IPS DF 4.7 (cell line): Measurements from ENCODE around the gene FFAR4.

Experiments
- DNase-seq: peaks from one replicate; pipeline ENCODE4 v3.0.0-alpha.2; 2013; ENCODE audit warnings: low spot score; ENCODE audit errors: extremely low read depth

FFAR4 gene

DNA sequence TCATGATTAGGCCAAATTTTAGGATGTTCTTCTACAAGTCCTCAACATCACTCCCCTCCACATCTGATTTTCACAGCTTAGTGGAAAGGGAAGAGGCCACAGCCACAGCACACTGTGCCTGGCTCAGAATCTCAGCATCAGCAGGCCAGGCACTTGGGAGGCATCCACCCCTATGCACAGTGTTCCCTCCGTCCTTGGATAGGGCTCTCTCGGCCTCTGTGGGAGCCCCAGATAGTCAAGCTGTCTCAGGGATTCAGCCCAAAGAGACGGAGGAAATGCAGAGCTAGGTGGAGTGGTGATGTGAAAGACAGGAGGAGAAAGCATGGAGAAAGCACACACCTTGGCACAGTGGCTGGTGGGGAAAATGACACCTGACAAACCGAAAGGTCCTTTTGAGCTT, 33.3 kb downstream of the FFAR4 start:
- no peak for DNase-seq

DNA sequence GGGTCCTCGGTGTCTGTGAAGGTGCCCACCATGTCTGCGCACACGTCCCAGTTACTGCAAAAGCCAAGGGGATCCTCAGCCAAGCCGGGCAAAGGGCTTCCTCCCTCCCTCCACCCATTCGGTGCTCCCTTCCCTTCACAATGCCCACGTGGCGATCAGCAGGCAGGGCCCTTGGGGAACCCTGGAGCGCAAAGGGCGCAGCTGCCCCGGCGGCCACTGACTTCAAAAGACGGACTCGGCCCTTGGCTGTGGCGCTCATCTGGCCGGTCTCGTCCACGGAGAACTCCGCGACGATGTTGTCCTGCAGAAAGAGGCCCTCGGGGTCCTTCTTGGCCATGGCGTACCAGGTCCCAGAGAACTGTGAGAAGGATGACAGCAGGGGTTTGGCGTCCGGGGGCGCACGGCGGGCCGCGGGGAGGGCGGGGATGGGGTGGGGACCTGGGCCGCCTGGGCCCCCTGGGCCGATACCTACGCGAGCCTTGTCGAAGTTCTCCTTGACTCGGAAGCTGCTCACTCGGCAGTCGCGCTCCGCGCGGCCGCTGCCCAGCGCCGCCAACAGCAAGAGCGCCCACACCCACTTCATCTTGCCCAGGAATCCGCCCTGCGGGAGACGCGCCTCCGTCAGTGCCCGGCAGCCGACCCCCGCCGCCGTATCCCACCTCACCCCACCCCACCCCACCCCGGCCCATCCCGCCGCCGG, 34.1 kb downstream of the FFAR4 start:
- no peak for DNase-seq

DNA sequence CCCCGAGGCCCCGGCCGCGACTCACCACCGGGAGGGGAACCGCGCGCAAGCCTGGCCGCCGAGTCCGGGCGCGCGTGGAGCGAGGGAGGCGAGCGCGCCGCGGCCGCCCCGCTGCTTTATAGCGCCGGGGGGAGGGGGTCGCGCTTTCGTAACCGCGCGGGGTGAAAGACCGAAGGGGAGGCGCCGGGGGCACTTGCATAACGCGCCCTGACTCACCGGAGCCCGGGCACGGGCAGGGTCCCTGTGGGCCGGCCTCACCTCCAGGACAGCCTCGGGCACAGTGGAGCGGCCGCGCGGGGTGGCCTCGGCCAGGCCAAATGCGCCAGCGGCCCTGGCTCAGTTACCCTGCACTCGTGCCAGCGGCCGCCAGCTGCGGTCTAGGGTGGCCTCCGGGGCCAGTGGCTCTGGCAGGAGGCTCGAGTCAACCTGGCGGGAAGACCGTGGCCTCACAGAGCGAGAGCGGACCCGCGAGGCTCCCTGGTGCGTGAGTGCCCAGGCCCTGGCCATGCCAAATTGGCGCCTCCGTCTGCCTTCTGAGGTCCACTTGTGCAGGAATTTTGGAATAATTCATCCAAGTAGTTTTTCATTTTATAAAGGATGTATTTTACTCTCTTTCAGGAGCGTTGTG, 34.8 kb downstream of the FFAR4 start, which contains the start of gene RBP4:
TSS of gene RBP4 (minus strand) at position 90 of the 628 bp plus-strand sequence. CDS start 207 bp downstream, outside the sequence.
- DNase-seq = no peak

DNA sequence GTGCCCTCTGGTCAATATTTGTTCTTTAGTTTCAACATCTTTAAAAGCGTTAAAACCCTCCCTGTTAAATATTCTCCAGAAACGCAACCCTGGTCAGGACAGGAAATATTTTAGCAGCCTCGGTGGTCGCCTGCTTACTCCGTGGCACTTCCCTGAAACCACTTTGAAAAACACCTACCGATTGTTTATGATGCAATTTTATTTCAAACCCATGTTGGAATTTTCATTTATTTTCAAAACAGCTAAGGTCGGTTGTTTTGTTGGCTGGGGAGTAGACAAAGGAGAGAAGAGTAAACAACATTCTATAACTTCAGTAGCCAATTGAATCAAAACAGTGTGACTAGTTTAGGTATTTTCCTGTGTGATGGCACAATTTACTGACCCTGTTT, 35.3 kb downstream of the FFAR4 start:
- DNase-seq = no peak

DNA sequence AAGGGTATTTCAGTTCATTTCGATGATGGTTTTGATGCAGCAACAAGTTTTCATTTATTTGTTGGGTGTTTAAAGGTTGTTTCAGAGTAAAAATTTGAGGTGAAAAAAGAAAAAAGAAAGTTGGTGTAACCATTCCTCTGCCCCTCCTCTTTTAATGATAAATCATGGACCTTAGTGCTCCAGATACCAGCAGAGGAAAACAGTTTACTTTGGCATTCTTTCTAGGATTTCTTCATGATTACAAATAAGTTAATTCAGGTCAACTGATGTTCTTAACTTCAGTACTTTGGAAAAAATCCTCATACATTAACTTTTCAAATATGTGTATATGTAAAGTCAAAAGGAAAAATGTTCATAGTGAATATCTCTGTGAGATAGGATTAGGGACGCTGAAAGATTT, 36.6 kb downstream of the FFAR4 start:
- DNase-seq = no peak

DNA sequence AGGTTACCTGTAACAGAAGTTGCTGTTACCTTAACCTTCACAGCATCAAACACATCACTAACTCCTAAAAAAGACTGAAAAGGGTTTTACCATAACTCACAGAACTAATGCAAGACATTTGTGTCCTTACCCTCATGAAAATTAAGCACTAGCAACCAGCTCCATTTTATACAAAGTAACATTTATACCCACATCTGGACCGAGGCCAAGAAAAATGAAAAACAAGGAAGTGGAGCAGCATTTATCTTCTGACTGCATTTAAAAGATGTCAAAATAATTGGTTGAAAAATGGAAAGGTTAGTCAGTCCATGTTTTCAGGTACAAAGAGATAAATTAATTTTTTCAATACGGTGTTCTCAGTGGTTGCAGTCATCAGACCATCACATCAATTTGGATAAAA, 37.7 kb downstream of the FFAR4 start:
- DNase-seq = no peak

DNA sequence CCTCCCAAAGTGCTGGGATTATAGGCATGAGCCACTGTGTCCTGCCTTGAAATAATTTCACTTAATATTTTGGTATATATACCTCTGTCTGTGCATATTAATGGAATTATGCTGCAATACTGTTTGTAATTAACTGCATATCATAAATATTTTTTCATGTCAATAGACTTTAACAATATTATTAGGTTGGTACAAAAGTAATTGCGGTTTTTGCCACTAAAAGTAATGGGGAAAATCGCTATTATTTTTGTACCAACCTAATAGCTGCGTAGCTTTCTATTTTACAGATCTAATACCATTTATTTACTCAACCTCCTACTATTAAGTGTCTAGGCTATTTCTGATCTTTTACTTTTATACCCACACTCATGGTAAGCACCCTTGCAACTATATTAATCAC, 42.0 kb downstream of the FFAR4 start:
- no peak for DNase-seq

DNA sequence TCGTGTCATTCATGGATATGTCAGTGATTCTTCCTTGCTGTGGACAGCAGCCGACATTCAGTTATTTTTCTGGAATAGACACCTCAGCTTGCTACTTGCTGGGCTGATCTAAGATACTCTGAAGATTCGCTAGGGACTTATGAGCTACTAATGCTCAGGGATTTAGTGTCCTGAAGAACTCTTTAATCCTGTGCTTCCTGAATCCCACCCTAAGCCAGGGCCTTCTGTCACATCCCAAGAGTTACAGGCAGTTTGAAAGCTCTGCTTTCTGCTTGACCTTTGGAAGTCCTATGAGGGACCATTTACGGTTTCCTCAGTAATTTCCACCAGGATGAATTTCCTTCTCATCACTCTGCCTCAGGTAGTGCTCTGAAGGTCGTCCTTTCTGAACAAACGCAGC, 45.8 kb downstream of the FFAR4 start, which contains the start of gene PDE6C:
TSS of gene PDE6C (plus strand) at position 227 of the 400 bp plus-strand sequence. CDS start 189 bp downstream, outside the sequence.
- DNase-seq = no peak

DNA sequence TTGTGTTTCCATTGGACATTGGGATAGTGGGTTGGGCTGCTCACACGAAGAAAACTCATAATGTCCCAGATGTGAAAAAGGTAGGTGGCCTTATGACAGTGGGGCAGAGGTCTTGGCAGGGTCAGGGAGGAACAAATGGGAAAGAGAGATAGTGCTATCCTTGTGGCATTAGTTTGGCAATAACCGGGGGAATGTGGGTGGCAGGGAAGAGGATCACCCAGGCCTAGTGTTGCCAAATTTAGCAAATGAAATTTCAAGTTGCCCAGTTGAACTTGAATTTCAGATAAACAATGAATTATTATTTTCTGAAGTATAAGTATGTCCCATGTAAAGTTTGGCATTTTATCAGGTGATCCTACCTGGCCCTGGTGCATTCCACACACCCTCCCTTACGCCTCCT, 46.7 kb downstream of the FFAR4 start:
- DNase-seq = no peak

DNA sequence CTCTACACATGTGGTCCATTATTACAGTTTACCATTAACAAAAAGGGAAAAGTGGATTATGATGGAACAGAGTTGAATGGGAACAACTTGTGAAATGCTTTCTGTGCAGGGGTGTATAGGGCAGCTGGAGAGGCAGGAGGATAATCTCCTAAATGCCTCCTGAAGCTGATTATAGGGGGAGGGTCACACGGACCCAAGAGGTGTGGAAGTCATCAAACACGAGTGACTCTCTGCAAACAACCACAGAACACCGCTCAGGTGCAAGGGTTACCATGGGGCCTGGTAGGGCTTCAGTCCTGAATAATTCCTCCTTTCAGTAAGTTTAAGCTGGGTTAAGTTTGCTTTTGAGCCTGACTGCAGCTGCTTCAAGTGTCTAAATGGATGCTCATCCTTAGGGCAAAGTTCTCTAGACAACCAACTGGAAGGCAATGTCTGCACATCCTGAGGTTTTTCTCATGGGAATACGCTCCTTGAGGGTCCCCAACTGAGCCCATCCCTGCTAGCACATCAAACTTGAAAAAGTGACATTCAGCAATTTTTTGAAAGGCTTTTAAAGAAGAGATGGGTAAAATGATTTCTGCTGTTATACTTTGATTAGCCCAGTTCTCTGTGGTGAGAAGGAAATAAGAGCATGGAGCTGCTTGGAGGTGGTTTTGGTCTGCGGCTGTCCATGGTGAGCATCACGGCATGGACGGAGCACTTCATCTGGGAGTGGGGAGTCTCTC, 47.8 kb downstream of the FFAR4 start:
- no peak for DNase-seq

DNA sequence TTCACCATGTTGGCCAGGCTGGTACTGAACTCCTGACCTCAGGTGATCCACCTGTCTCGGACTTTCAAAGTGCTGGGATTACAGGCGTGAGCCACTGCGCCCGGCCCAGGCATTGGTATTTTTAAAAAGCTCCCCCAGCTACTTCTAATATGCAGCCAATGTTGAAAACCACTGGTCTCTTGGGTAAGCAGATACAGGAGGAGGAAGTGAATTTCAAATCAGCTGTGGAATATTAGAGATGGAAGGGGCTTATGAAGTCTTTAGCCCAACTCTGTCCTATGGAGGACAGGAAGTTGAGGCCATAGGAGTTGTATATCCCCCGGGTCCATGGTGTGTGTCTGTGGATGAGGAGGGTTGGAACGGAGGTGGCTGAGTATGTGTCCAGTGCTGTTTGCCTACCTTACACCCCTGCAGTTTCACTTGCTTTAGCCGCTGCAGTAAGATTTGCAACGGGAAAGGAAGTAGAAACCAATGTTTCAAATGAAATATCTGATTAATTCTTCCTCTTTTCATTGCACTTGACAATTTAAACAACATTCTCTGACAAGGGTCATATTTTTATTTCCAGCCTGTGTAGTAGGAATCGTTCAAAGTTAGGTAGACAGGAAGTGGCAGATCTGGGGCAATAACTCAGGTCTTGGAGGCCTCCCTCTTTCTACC, 49.2 kb downstream of the FFAR4 start:
- DNase-seq = no peak

DNA sequence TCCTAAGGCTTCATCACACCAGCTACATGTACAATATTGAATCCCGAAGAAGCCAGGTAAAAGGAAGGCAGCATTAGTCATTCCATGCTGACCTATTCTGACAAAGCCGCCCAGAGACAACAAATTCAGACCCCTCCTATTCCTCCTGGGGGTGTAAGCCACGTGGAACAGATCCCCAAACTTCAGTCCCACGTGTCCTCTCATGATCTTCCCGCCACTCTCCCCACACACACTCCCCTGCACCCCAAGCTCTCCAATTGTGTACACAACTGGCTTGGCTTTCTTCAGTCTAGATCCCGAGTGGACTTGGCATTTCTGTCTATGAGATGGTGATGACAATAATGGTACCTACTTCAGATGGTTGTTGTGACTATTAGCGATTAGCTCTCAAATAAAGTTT, 54.5 kb downstream of the FFAR4 start:
- DNase-seq = no peak

DNA sequence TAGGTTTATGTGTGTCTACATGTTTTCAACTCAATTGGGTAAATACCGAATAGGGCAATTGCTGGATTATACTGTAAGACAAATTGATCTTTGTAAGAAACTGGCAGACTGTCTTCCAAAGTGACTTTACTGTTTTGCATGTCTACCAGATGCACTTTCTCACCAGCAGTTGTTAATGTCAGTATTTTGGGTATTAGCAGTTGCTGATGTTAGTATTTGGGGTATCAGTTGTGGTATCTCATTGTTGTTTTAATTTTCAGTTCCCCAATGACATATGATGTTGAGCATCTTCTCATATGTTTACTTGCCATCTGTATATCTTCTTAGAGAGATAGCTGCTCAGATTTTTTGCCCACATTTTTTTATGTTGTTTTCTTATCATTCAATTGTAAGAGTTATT, 56.5 kb downstream of the FFAR4 start:
- DNase-seq = no peak

DNA sequence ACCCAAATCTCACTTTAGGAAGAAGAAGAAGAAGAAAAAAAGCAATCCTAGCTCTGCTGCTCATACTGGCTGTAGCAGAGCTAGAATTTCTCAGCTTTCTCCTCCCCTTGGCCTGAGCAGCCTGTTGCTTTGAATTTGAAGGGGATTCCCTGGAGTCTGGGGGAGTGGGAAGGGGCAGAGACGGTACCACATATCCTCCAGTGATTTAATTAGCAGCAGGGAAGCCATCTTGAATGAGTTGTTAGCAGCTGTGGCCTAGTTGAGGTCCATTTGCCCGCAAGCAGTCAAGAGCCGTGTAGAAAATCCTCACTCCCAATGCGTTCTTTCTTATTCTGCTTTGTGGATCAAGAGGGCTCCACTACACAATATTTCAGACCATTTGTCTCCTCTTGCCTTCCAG, 62.4 kb downstream of the FFAR4 start:
- no peak for DNase-seq

DNA sequence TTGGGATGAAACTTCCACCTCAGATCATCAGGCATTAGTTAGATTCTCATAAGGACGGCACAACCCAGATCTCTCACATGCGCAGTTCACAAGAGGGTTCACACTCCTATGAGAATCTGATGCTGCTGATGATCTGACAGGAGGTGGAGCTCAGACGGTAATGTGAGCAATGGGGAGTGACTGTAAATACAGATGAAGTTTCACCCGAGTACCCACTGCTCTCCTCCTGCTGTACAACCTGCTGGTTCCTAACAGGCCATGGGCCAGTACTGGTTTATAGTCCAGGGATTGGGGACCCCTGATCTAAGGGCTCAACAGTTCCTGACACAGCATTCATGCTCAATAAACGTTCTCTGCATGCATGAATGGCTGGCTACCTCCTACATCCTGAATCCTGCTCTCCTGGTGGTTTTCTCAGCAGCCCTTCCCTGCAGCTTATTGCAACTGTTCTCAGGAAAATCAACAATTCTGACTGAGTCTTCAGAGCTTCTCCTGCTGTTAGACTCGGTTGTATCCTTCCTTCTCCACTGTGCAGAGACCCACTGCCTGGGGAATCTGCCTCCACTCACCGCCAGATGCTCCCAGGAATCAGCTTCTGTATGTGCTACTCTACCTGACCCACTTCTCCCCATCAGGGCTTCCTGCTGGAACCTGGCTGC, 63.3 kb downstream of the FFAR4 start:
- no peak for DNase-seq

DNA sequence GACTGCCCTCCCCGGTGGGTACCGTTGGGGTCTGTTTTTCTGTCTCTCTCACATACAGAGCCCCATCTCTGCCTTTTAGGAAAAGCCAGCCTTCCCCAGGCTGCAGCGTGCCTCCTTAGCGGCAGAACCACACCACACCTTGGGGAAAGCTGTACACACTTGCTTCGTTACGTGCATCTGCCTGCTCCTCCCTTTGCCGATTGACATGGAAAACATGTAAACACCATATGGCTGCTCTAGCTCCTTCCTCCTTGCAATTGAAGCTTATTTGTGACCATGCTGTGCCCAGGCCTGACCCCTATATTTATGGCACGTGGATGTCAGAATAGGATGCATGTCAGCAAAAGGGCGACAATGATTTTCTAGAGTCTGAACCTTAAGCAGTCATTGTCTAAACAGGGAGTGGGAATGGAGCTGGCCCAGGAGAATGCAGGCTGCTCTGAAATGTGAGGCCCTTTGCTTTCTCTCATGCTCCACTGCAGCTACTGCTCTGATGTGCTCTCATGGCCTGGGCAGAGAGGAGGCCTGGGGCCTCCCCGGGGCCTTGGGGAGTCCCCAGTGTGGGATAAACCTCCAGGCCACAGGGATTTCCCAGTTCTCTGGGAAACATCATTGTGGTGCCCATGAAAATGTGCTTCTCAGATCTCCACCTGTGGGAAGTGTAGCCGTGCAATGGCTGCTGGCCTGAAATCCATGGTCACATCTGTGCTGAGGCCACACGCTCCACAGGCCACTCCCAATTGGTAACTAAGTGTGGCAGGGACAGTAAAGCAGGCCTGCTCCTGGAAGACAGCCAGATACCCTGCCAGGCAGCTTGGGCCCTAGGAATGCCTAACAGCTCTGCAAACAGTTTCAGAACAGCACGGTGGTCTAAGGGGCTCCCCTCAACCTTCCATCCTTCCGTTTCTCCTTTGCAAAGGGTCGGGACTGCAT, 64.4 kb downstream of the FFAR4 start:
- DNase-seq = no peak
